Right forelimb (tissue), 1 donor: ENCODE data around the gene ZFYVE21.

Experiments
- DNase-seq: peaks from one replicate; pipeline ENCODE4 v3.0.0-alpha.2; 2018

ZFYVE21 gene

DNA sequence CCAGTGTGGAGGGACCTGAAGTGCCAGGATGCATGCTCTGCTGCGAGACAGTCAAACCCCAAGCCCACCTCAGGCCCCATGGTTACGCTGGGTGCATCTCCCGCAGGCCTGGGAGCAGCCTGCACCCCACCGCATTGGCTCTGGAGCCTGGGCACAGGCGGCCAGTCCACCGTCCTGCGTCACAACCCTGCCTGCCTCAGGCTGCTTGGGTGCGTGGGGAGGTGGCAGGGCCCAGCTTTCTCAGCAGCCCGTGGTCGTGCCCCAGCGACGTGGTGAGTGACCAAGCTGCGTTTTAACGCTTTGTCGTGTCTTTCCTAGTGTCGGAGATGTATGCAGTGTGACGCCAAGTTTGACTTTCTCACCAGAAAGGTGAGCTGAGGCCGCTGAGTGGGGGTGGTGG, 10.9 kb downstream of the ZFYVE21 start:
- DNase-seq: no peak

GRCh38 chr14:103727313-103727980, 11.8 kb downstream of the ZFYVE21 start:
- no peak for DNase-seq

- DNase-seq: no peak
Observed at GRCh38 chr14:103728141-103728540, 12.5 kb downstream of the ZFYVE21 start.

DNA sequence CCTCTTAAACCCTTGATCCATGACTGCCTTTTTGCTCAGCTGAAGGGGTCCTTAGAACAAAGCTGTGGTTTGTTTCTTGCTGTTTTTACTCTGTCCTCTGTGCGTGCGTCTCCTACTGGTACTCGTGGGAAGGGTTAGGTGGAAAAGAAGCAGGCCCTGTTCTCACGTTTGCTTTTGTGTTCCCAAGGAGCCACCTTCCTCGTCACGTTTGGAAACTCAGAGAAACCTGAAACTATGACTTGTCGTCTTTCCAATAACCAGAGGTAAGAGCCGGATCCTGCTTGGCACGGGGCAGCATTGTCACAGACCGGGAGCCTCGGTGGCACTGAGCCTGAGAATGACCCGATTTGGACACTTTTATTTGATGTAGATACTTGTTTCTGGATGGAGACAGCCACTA, 13.1 kb downstream of the ZFYVE21 start:
- DNase-seq: no peak

DNA sequence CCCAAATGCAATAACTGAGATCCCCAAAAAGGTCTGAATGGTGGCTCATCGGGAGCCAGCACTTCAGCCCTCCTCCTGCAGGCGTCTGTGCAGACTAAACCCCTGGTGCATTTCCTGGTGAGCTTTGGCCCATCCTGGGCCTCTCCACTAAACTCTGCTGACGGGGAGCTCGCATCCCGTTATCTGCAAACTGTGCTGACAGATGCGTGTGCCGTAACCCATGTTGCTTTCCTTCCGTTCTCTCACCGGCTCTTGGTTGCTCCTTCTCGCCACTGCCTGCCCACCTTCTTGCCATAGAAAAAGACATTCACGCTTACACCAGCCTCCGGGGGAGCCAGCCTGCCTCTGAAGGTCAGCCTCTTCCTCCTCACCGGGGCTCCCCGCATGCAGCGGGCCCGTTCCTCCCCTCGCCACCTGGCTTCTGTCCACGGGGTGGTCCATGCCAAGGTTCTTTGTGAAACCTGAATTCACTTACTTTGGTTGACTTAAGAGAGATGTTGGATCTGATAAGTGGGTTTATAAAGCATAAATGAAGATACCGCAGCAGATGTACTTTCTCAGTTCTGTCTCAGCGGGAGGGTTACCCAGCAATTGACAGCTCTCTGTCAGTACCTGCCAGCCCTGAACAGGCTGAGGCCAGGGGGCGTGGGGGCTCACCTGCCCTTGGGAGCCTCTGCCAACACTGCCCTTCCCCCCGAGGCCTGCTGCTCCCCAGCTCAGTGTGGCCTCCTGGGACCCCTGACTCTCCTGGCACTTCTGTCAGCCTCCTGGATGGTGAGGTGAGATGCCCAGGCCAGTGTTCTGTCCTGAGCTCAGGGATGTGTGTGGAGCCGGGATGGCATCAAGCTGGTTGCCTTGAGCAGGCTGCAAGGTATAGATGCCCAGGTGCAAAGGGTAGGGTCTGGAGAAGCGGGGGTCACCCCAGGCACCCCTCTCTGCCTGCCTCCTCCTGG, 14.2 kb downstream of the ZFYVE21 start:
- DNase-seq: no peak

DNA sequence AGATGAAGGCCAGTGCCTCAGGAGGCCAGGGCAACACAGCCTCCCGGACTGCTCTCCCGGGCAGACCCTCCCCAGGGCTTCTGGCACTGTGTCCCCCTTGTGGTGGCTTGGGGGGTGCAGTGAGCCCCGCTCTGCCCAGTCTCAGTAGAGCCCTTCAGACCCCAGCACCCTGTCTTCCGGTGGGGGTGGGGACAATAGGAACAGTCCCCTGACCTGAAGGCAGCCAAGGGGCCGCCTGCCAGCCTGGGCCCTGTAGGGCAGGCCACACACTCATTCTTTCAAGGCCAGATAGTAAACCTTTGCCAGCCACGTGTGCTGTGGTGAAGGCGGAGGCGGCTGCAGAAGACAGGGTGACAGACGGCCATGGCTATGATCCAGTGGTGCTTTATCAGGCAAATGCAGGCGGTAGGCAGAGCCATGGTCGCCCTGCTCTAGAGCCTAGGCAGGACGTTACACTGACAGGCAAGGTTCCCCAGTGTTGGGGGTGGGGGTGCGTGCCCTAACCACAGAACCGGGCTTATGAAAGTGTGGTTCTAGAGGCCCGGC, 15.0 kb downstream of the ZFYVE21 start:
- no peak for DNase-seq

GRCh38 chr14:103731481-103731880, 15.9 kb downstream of the ZFYVE21 start:
- DNase-seq: no peak

DNA sequence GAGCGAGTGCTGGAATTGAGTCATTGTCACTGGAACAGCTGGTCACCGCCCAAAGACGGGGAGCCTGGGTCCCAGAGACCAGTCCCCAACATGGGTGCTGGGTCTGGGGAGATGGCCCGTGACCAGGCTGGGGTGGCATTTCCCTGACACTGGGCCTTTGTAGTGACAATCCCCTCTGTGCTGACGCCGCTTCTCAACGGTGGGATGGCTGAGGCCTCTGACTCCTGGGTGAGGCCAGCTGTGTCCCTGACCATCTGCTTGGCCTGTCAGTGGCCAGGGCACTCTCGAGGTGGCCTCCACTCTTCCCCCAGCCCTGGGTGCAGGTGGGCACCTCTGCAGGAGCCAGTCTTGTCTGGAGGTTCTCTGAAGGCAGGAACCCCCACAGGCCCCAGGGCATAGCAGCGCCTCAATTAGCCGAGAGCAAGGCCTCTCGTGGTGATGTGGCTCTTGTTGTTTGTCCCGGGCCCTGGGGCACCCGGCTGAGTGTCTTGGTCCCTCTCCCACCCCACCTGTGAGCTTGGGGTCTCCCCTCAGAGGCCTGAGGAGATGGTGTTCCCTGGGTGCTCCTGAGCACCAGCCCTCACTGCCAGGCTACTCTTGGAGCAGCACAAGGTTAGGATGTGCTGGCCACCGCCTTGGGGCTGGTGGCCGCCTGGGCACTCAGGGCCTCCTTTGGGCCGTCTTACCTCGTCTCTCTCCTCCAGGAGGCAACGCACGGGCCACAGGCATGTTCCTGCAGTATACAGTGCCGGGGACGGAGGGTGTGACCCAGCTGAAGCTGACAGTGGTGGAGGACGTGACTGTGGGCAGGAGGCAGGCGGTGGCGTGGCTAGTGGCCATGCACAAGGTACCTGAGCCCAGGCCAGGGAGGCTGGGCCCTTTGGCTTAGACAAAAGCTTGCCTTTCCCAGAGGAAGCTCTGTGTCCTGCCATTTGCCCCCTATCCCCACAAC, 16.6 kb downstream of the ZFYVE21 start:
- DNase-seq: no peak

GRCh38 chr14:103732868-103733620, 17.4 kb downstream of the ZFYVE21 start:
- DNase-seq: no peak

GRCh38 chr14:103733651-103734050, 18.0 kb downstream of the ZFYVE21 start:
- no peak for DNase-seq

DNA sequence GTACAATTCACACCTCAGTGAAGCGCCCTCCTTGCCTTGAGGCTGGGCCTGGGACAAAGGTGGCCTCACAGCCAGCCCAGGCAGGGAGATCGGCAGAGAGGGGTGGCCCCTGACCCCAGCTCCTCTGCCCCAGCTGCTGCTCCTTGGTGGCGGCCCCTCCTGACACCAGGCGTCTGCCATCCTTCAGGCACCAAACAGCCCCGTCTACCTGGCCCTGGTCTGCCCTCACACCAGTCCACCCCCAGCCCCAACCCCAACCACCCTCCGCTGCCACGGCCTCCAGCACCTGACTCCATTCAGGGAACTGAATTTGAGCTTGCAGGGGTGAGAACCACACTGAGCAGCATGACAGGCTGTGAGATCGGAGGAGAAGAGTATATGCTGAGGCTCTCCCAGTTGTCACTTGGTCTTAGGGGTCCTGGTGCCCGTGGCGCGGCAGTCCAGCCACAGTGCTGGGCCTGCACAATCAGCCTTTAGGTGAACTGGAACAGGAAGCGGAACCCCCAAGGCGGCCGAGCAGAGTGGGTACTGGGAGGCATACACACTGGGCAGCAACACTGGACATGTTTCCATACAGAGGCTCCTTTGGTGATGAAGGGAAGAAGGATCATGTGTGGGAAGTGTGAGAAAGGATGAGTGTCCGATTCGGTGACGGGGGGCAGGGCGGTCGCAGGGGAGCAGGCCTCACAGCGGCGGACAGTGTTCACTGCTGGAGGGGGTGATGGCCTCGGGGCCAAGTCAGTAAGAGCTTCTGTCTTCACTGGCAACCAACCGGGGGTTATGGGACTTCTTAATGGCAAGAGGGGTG, 18.7 kb downstream of the ZFYVE21 start:
- no peak for DNase-seq

- no peak for DNase-seq
Observed at GRCh38 chr14:103735022-103735421, 19.4 kb downstream of the ZFYVE21 start.

DNA sequence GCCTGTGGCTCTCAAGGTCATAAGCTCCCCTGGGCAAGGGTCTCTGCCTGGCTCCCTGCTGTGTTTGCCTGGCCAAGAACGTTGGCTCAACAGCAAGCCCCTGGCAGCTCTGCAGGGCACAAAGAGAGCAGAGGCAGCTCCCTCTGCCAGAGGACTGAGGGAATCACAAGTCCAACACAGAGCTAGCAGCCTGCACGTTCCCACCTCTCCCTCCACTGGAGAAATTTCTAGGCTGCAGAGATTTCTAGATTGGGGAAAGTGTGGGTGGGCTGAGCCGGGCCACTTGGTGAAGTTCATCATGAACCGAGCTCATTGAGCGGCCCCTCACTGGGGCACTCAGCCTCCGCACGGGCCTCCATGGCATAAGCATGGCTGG, 19.8 kb downstream of the ZFYVE21 start:
- DNase-seq: no peak

GRCh38 chr14:103735815-103736545, 20.4 kb downstream of the ZFYVE21 start:
- peak; percentile 38 for DNase-seq

GRCh38 chr14:103736546-103737431, 21.2 kb downstream of the ZFYVE21 start:
- DNase-seq: peak; percentile 31

GRCh38 chr14:103737432-103738045, 21.9 kb downstream of the ZFYVE21 start:
- peak; percentile 18 for DNase-seq

DNA sequence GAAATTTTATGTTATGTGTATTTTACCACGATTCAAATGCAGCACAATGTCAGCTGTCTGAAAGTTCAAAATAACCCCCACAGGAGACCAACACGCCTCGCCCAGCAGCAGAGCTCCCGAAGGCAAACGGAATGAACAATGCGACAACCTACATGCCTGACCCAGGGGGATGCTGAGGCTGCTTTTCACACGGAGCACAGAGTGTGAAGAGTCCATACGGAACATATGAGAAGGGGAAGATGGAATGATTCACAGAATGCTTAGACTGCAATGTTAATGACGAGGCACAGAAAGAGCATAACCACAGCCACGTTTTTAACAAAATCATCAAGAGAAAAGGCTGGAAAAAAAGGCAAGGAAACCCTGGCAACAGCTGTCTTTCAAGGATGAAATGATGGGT, 22.6 kb downstream of the ZFYVE21 start:
- no peak for DNase-seq

DNA sequence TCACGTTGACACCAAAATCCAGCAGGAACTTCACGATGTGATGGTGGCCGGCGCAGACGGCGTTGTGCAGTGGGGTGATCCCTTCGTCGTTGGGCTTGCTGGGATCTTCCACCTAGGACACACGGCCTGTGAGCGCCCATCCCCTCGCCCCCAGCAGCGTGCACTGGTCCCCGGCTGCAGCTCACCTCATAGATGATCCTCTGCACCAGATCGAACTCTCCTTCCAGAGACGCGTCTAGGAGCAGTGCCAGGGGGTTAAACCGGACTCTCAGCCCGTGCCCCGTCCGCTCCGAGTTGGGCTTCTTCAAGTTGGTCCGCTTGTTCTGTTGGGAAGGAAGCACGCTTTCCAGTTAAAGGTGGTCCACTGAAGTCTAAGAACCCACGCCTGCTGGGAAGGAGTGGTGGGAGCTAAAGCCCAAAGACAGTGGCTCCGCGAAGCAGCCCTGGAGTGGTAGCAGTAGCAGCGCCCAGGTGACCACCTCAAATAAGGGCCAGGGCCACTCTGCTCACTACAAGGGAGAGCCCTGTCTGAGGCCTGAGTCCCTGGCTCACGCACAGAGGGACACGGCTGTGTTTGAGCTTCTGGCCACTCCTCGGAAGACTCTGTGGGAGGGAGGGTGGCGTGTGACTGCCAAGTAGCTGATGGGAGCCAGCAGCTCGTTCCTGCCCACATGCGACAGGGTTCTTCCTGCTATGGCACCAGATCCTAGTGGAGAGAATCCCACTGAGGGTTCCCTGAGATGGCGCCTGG, 23.3 kb downstream of the ZFYVE21 start:
- peak; percentile 34 for DNase-seq
